A549 (cell line): ENCODE results near the gene SPAG17.

Source experiments
- CBX2 ChIP-seq: fragments of 200-600 bp; sonication (generic); IDR thresholded peaks from 2 replicates; pipeline ENCODE4 v1.6.1; 2016; ENCODE audit warnings: low read depth, mild to moderate bottlenecking, borderline replicate concordance
- CTCF ChIP-seq: fragments of >200 bp; sonication (Bioruptor Twin); formaldehyde crosslinking; IDR thresholded peaks from 3 replicates; pipeline ENCODE4 v1.5.1; 2016
- EHMT2 ChIP-seq: fragments of 200-600 bp; sonication (generic); IDR thresholded peaks from 2 replicates; pipeline ENCODE4 v1.6.1; 2016; ENCODE audit warnings: antibody characterized with exemption, low read depth, mild to moderate bottlenecking, moderate library complexity
- MAX ChIP-seq: IDR thresholded peaks from 2 replicates; pipeline ENCODE4 v1.6.1; 2012
- MYC ChIP-seq: IDR thresholded peaks from 2 replicates; pipeline ENCODE4 v1.6.1; 2012; ENCODE audit warnings: mild to moderate bottlenecking, inconsistent platforms, low read length, improper control_type of control experiment, borderline replicate concordance
- NPAS2 ChIP-seq: fragments of 250-450 bp; sonication (Bioruptor Pico); IDR thresholded peaks from 2 replicates; pipeline ENCODE4 v1.8.0; 2022; ENCODE audit warnings: mild to moderate bottlenecking, moderate library complexity, borderline replicate concordance
- POLR2A ChIP-seq: IDR thresholded peaks from 2 replicates; pipeline ENCODE4 v1.6.1; 2012; ENCODE audit warnings: mild to moderate bottlenecking, low read length
- USF2 ChIP-seq: fragments of 450-650 bp; IDR thresholded peaks from 2 replicates; pipeline ENCODE4 v1.6.1; 2014; ENCODE audit warnings: antibody characterized with exemption
- ZNF302 ChIP-seq: fragments of 250-450 bp; sonication (Bioruptor Pico); IDR thresholded peaks from 2 replicates; pipeline ENCODE4 v1.9.0; 2021; ENCODE audit warnings: inconsistent platforms, mild to moderate bottlenecking, moderate library complexity

GRCh38 chr1:118186026-118186425, 998 bp upstream of the SPAG17 start:
- no peak for TF ChIP-seq NPAS2 (CRISPR knock-in tag)
- TF ChIP-seq ZNF302 (CRISPR knock-in tag): no peak
- TF ChIP-seq CBX2: no peak
- no peak for TF ChIP-seq MAX
- no peak for TF ChIP-seq USF2
- TF ChIP-seq CTCF: no peak
- no peak for TF ChIP-seq POLR2A
- TF ChIP-seq EHMT2: no peak
- TF ChIP-seq MYC: no peak
